OCI-LY1 (cell line): Measurements from ENCODE around the gene HLA-DPA1.

ENCODE experiments used
- CTCF ChIP-seq: fragments of 200-600 bp; sonication (generic), shearing (Covaris generic); IDR thresholded peaks from 2 replicates; pipeline ENCODE4 v1.5.1; 2017; ENCODE audit warnings: mild to moderate bottlenecking, antibody characterized with exemption, low read length, moderate library complexity, mixed read lengths
- EZH2 ChIP-seq: fragments of 200-600 bp; sonication (generic), shearing (Covaris generic); IDR thresholded peaks from 2 replicates; pipeline ENCODE4 v1.8.0; 2017; ENCODE audit warnings: borderline replicate concordance, mixed run types, mild to moderate bottlenecking, antibody characterized with exemption, low read length, moderate library complexity, mixed read lengths

- TF ChIP-seq CTCF, result no peak
- no peak for TF ChIP-seq EZH2
Observed at GRCh38 chr6:33120001-33120400, 46.6 kb upstream of the HLA-DPA1 start.
